ENCODE results near the gene FAM120B.

The FAM120B gene

DNA sequence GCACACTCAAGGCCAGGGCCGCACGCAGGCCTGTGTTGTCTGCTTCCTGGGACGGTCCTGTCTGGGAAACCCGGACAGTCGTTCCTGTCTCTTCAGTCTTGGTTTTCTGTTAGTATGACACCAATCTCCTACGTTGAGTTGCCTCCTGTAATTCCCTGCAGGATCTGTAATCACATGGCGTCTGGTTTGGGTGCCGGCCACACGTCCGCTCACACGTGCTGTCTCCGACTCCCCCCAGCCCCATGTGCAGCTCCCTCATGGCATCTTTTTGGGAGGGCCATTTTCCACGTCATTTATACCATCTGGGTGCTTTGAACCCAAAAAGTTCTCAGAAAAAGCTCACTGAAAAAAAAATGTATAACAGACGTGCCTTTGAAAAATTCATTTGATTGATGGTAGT lies 38.9 kb upstream of the FAM120B start:
- no peak for FAIRE-seq
- no peak for DNase-seq (ENCODE audit: insufficient read length, low spot score)
- TF ChIP-seq, protein P1, sequence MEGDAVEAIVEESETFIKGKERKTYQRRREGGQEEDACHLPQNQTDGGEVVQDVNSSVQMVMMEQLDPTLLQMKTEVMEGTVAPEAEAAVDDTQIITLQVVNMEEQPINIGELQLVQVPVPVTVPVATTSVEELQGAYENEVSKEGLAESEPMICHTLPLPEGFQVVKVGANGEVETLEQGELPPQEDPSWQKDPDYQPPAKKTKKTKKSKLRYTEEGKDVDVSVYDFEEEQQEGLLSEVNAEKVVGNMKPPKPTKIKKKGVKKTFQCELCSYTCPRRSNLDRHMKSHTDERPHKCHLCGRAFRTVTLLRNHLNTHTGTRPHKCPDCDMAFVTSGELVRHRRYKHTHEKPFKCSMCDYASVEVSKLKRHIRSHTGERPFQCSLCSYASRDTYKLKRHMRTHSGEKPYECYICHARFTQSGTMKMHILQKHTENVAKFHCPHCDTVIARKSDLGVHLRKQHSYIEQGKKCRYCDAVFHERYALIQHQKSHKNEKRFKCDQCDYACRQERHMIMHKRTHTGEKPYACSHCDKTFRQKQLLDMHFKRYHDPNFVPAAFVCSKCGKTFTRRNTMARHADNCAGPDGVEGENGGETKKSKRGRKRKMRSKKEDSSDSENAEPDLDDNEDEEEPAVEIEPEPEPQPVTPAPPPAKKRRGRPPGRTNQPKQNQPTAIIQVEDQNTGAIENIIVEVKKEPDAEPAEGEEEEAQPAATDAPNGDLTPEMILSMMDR (IDR thresholded peaks at IDR 0.05; ENCODE audit: insufficient read depth, missing control alignments): no peak

DNA sequence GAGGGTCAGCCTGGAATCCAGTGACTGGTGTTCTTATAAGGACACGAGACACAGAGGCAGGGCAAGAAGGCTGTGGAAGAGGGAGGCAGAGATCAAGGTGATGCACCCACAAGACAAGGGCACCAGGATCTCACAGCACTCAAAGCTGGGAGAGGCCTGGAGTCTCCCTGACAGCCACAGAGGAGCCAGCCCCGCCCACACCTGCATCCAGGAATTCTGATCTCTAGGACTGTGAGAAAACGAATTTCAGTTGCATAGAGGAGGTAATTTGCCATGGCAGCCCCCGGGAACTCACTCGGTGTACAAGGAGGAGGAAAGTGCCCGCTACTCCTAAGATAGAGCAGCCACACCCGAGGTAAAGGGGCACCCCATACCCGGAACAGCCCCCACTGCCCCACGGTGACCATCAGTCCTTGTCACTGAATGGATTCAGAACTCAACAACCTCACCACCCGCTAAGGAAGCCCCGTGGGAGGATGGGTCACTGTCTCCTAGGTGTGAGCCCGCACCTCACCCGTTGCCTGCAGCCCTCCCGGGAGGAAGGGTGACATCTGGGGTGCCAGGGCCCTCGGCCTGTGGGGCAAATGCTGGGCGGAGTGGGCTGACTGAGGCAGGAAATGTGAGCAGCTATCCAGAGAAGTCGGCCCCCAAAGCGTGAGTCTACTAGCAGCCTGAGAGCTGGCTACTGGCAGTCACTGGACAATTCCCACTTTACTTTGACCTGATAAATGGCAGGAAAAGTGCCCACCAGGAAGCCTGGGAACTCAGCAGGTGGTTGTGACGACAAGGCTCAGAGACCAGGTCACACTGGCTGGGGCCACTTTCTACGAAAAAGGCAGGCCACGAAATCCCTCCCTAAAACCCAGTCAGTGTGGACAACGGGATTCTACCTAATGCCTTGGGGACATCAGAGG lies 38.1 kb upstream of the FAM120B start:
- TF ChIP-seq, protein P1 (IDR thresholded peaks at IDR 0.05; ENCODE audit: insufficient read depth, missing control alignments): no peak
- DNase-seq (ENCODE audit: insufficient read length, low spot score) (no peak), FAIRE-seq (no peak)

DNA sequence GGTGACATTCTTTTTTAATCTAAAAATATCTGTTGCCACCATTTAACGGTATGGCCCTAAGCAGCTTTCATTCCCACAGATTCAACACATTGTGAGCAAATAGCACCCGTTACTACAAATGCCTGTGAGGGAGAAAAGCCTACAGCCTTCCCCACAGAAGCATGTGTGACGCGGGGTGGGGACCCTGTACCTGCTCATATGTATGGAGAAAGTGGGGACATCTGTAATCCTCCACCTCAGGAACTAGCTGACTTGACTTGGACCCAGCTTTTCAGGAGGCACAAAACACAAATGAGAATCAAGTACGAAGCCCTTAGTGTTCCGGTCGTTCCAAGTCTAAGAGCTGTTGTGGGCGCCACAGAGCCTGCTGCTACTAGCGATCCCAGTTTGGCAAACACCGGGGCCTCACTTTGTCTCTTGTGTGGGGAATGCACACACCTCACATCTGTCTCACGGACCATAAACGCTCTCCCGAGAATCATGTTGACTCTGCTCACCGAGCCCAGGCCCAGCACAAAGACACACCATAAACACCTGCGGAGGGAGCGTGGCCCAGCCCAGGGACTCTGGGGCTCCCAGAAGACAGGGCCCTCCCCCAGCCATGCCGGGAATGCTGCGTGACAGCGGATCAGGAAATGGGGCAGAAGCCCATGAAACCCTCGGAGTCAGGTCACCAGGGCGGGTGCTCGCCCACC lies 37.3 kb upstream of the FAM120B start:
- FAIRE-seq: no peak
- no peak for DNase-seq (ENCODE audit: insufficient read length, low spot score)
- TF ChIP-seq, protein P1 (IDR thresholded peaks at IDR 0.05; ENCODE audit: insufficient read depth, missing control alignments): no peak

DNA sequence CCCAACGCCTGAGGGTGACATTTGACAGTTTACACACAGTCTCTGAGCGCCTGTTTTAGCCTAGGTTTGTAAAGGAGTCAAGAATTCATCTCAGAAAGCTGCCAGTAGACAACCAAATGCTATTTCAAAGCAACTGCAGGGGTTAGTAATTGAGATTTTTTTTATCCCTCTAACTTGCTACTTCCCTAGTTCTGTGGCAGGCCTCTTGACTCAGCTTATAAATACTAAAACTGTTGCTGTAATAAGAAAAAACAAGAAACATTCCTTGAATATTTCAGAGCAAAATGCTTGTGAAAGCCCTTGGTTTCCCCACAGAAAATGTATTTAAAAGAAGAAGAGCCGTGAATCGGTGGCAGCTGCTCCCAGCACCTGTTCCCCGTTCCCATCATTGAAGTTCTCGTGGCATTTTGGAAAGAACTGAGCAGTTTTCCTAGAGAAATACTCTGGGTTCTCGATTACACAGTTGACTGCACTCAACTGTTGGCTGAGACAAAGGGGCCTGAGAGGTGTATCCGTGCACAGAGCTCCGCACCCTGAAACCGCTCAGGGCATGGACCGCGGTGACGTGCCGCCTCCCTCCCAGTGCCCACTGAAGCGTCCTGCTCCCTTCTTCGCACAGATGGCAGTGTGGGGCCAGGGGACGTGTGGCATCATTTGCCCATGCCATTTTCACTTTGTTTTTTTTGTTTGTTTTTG lies 36.6 kb upstream of the FAM120B start:
- FAIRE-seq (no peak), DNase-seq (ENCODE audit: insufficient read length, low spot score) (no peak)
- TF ChIP-seq, protein P1 (IDR thresholded peaks at IDR 0.05; ENCODE audit: insufficient read depth, missing control alignments): no peak

DNA sequence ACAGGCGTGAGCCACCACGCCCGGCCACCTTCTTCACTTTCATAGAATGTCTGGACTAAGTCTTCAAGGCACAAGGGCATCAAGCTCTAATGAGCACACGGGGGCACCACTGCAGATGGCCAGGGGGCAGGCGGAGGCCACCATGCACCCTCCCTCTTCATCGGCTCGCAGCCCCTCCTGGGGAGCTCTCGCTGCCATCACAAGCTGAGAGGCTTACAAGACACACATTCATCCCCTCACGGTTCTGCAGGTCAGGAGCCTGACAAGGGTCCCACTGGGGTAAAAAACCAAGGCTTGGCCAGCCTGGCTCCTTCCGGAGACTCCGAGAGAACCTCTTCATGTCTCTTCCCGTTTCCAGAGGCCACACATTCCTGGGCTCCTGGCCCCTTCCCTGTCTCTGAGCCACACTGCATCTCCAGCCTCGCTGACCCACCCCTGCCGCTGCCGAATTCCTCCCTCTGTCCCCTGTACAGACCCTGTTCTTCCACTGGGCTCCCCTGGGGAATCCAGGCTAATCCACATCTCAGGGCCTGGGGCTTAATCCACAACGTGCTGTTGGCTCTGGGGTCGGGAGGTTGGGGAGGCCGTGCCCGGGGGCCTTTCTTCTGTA lies 35.5 kb upstream of the FAM120B start:
- FAIRE-seq: no peak
- DNase-seq (ENCODE audit: insufficient read length, low spot score): no peak
- TF ChIP-seq, protein P1 (IDR thresholded peaks at IDR 0.05; ENCODE audit: insufficient read depth, missing control alignments): no peak

DNA sequence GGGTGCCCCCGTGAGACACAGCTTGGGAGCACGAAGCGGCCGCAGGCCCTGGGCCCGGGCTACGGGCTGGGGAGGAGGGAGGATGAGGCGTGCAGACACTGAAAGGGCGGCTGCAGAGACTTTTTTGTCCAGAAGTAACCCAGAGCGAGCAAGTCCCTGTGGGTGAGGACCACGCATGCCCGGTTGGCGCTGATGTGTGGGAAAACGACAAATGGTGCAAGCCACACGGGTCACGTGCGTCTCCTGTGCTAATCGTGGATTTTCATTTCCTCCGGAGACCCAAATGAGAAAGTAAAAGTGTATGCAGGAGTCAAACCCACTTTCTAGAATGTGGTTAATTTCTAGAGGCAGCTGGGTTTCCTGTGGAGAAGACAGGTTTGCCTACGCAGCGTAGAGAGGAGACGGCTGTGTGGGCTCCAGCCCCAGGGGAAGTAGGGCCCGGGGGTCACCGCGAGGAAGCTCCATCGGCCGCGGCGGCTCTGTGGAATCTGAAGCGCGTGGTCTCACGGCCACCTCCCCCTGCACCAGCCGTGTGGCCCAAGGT lies 34.7 kb upstream of the FAM120B start:
- FAIRE-seq (no peak), DNase-seq (ENCODE audit: insufficient read length, low spot score) (no peak)
- TF ChIP-seq, protein P1 (IDR thresholded peaks at IDR 0.05; ENCODE audit: insufficient read depth, missing control alignments): no peak

Measured in D721Med (cell line).